ENCODE measurements around the gene SLC25A25. TPM values are rescaled to one million over a fixed set of nuclear protein-coding genes. Genes with fewer than 3 reads are reported as not detected.

SLC25A25 gene
- total and polyA plus RNA-seq, 2 of the 8 experiments (the other 6 are each of a cell fraction or from before 2014, with no cell fraction given), result 6.5 to 18.5 TPM

DNA sequence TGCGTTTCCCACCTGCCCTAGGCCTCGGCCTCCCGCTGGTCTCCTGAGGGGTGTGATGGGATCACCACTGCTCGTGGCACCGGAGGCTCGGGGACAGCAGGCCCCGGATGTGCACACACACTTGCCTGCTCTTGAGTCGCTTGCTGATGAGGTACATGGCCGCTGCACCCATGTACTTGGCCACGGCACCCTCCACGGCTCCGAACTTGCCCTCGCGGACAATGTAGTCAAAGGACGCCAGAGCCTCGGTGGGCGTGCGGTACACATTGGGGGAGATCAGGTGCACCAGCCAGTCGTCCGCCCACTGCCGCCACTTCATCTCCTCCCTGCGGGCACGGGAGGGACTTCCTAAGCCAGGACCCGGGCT is 54.8 kb downstream of the SLC25A25 start:
- Histone ChIP-seq H3K9ac (replicated peaks in 1 of 4; ENCODE audit: extremely low read depth in 1 of 4, low read depth in 3 of 4, low read length in 3 of 4) (no peak overlapping the region), H2AFZ (ENCODE audit: low read length) (no peak overlapping the region), H4K20me1 (replicated peaks in 1 of 2; ENCODE audit: control insufficient read depth in 1 of 2, insufficient read depth in 2 of 2, low read length in 2 of 2) (peaks cover 3 to 24% of the 10 kb centered on the region in 2 experiments), H3K9me3 (ENCODE audit: insufficient read depth in 2 of 2, low read depth in 1 of 2, low read length in 1 of 2) (no peaks in the 10 kb centered on the region), H4K91ac (replicated peaks; ENCODE audit: insufficient read length, low read length) (no peak overlapping the region), H3K79me1 (ENCODE audit: low read depth, low read length) (peaks cover 4% of the 10 kb centered on the region; the same call in 1 of the 2 replicates), H3K4me1 (replicated peaks in 1 of 4; ENCODE audit: control insufficient read depth in 3 of 4, insufficient read depth in 4 of 4, low read length in 3 of 4) (peaks cover 0 to 8% (median 4%) of the 10 kb centered on the region in 4 experiments; a peak in 3 of 7 replicates), H2BK5ac (ENCODE audit: low read depth, low read length) (no peak overlapping the region), H2AK5ac (ENCODE audit: low read depth, low read length) (no peak overlapping the region), H3K4ac (replicated peaks; ENCODE audit: insufficient read length, low read depth, low read length) (no peak overlapping the region), H3K79me2 (ENCODE audit: control insufficient read depth in 1 of 2, insufficient read depth in 2 of 2, low read length in 2 of 2) (peaks cover 0 to 20% of the 10 kb centered on the region in 2 experiments; a peak in 1 of 4 replicates), H3K4me2 (ENCODE audit: insufficient read depth in 1 of 2, low read depth in 2 of 2, low read length in 2 of 2) (no peak overlapping the region), H2BK15ac (ENCODE audit: low read length) (no peak overlapping the region), H3K18ac (ENCODE audit: extremely low read depth, low read length) (no peak overlapping the region), H3K4me3 (ENCODE audit: extremely low read depth in 1 of 4, insufficient read depth in 2 of 4, low read depth in 3 of 4, low read length in 4 of 4) (no peak overlapping the region), H3K23ac (ENCODE audit: insufficient read length) (no peak overlapping the region), H3K36me3 (ENCODE audit: control insufficient read depth in 2 of 4, insufficient read depth in 4 of 4, low read length in 3 of 4) (peaks cover 2 to 26% (median 8%) of the 10 kb centered on the region in 4 experiments; a peak in 4 of 8 replicates), H2BK12ac (ENCODE audit: low read depth, low read length) (no peak overlapping the region), H4K5ac (ENCODE audit: insufficient read length, low read depth, low read length) (no peak overlapping the region), H3K23me2 (ENCODE audit: low read depth, low read length) (no peaks in the 10 kb centered on the region; the same call in 1 of the 2 replicates), H3K27me3 (replicated peaks in 1 of 4; ENCODE audit: control insufficient read depth in 3 of 4, extremely low read depth in 1 of 4, insufficient read depth in 3 of 4, low read length in 3 of 4) (no peaks in the 10 kb centered on the region), H2BK120ac (replicated peaks; ENCODE audit: low read depth, low read length) (no peak overlapping the region), H3K27ac (ENCODE audit: low read depth, low read length) (no peak overlapping the region), H4K8ac (ENCODE audit: extremely low read depth, insufficient read depth, low read length) (no peak overlapping the region), H2BK20ac (ENCODE audit: low read length) (no peak overlapping the region), H3K56ac (replicated peaks; ENCODE audit: insufficient read length, low read depth, low read length) (no peak overlapping the region), H3K14ac (ENCODE audit: insufficient read length) (no peak overlapping the region)
- FAIRE-seq (no peak), DNase-seq (ENCODE audit: low read depth in 1 of 2, low spot score in 2 of 2) (no peak)
- WGBS, 2 experiments (ENCODE audit: extremely low coverage in 1 of 2, insufficient coverage in 1 of 2, insufficient read length in 1 of 2, insufficient replicate concordance in 2 of 2, low coverage in 1 of 2, low lambda C conversion rate in 2 of 2, missing lambda C conversion rate in 1 of 2), result 95% methylated on average over 24 of the region's 24 CpGs; no CpG with 5 or more reads in 1 of the 2 experiments
- ChIA-PET POLR2A (ENCODE audit: partially characterized antibody) (no interaction called here), CTCF (ENCODE audit: partially characterized antibody) (interaction anchor here (0.6 to 4.1 kb wide), 2 partner anchors 18 to 194 kb away, joined by 3 to 32 read pairs; no protein-coding TSS in a partner anchor)
- TF ChIP-seq TAF7 (optimal IDR thresholded peaks at IDR 0.05; ENCODE audit: borderline replicate concordance, low read depth, low read length), result no peak
- TF ChIP-seq SIX5 (IDR thresholded peaks at IDR 0.05; ENCODE audit: low read depth, low read length), result no peak
- no peak for TF ChIP-seq NANOG (IDR thresholded peaks at IDR 0.05; ENCODE audit: insufficient read depth, low read depth, low read length, poor library complexity, severe bottlenecking)
- no peak for TF ChIP-seq BCL11A (IDR thresholded peaks at IDR 0.05; ENCODE audit: low read depth in 2 of 2, low read length in 2 of 2)
- TF ChIP-seq RNF2 (IDR thresholded peaks at IDR 0.05; ENCODE audit: borderline replicate concordance, low read depth, low read length, missing control alignments, poor library complexity, severe bottlenecking), result no peak
- TF ChIP-seq SUZ12 (IDR thresholded peaks at IDR 0.05; ENCODE audit: low read length), result no peak
